T-helper 17 cell (primary cell): ENCODE data around the gene PLXNA4. TPM values are rescaled to one million over a fixed set of nuclear protein-coding genes. Genes with fewer than 3 reads are reported as not detected.
"Not testable (repeated sequence)": the region's sequence is repeated elsewhere in the genome, so short reads cannot be mapped to it uniquely, and the experiment has no call there.

Experiments
- ATAC-seq: fragments of 150-1000 bp; cut with Tn5 transposase; 2 replicates; pipeline ENCODE4 v1.10.0; 2021; ENCODE audit warnings: mild to moderate bottlenecking, moderate library complexity
- DNase-seq, 3 donors: peaks; one replicate each; pipeline versions ENCODE4 v3.0.0 to v3.0.0-alpha.2; 2020 to 2021
- H3K9me3 ChIP-seq: one replicate; pipeline ENCODE4 v1.7.0; 2013; ENCODE audit warnings: low read length, mild to moderate bottlenecking; ENCODE audit not compliant: control insufficient read depth, poor library complexity, severe bottlenecking
- H3K27ac Mint-ChIP-seq: one replicate; pipeline ENCODE4 v1.8.0; 2022; ENCODE audit warnings: mild to moderate bottlenecking, moderate library complexity, mixed read lengths
- H3K27me3 Mint-ChIP-seq: one replicate; pipeline ENCODE4 v1.8.0; 2022; ENCODE audit warnings: mixed read lengths
- H3K36me3 Mint-ChIP-seq: one replicate; pipeline ENCODE4 v1.8.0; 2022; ENCODE audit warnings: low read depth, mixed read lengths
- H3K4me1 Mint-ChIP-seq: one replicate; pipeline ENCODE4 v1.8.0; 2022; ENCODE audit warnings: mild to moderate bottlenecking, mixed read lengths
- H3K4me3 Mint-ChIP-seq: one replicate; pipeline ENCODE4 v1.8.0; 2022; ENCODE audit warnings: mild to moderate bottlenecking, moderate library complexity, mixed read lengths
- total RNA-seq, 4 donors: library from RNA in 2 of 4; stranded (reverse) in 2 of 4; gene quantifications; one replicate each; pipeline ENCODE4 v1.2.3 and lab custom pipeline; 2022 to 2026

PLXNA4 gene
- total RNA-seq, 2 donors from 2014 or later, result 9.5 to 11.7 TPM

DNA sequence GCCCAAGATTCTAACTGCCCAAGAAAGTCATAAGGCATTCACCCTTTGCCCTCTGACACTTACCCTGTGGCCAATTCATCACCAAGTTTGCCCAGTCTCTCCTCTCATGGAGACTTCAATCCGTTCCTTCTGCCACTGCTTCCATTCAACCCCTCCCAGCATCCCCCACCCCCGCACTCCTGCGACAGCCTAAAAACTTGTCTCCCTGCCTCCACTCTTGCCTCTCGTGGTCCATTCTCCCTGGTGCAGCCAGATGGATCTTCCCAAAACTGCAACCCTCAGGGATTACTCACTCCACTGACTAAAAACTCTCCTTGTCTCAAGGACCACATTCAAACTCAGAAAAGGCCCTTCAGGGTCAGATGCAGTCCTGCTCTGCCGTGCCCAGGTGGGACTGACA, 32.3 kb upstream of the PLXNA4 start:
- Mint-ChIP-seq H3K36me3 (no peaks in the 10 kb centered on the region), H3K27ac (no peak overlapping the region), H3K4me3 (no peak overlapping the region), H3K27me3 (peaks cover 5% of the 10 kb centered on the region), H3K4me1 (no peaks in the 10 kb centered on the region)
- DNase-seq (no peak), ATAC-seq (no peak)
- no peaks in the 10 kb centered on the region for H3K9me3 ChIP-seq

DNA sequence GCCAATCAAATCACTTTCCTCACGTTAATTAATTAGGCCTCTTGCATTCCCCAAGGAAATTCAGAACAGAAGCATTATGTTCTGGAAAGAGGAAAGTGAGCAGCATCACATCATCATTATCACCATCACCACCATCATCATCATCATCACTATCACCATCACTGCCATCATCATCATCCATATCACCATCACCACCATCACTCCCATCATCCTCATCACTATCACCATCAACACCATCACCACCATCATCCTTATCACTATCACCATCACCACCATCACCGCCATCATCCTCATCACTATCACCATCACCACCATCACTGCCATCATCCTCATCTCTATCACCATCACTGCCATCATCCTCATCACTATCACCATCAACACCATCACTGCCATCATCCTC, 31.4 kb upstream of the PLXNA4 start:
- ATAC-seq, result no peak
- Mint-ChIP-seq H3K27ac (no peak overlapping the region), H3K4me3 (no peak overlapping the region), H3K27me3 (peaks cover 3% of the 10 kb centered on the region), H3K4me1 (no peaks in the 10 kb centered on the region), H3K36me3 (no peaks in the 10 kb centered on the region)
- no peaks in the 10 kb centered on the region for H3K9me3 ChIP-seq
- DNase-seq, result no peak

- no peaks in the 10 kb centered on the region for H3K9me3 ChIP-seq
- ATAC-seq (no peak), DNase-seq (no peak)
- Mint-ChIP-seq H3K27ac (no peak overlapping the region), H3K27me3 (peaks cover 17% of the 10 kb centered on the region), H3K4me1 (no peaks in the 10 kb centered on the region), H3K4me3 (no peak overlapping the region), H3K36me3 (no peaks in the 10 kb centered on the region)
These were observed 27.9 kb upstream of the PLXNA4 start for GRCh38 chr7:132604121-132604520.

GRCh38 chr7:132603220-132603833, 27.1 kb upstream of the PLXNA4 start:
- Mint-ChIP-seq H3K36me3 (no peaks in the 10 kb centered on the region), H3K4me1 (no peaks in the 10 kb centered on the region), H3K27ac (no peak overlapping the region), H3K27me3 (peaks cover 25% of the 10 kb centered on the region), H3K4me3 (no peak overlapping the region)
- DNase-seq (no peak), ATAC-seq (no peak)
- H3K9me3 ChIP-seq, result no peaks in the 10 kb centered on the region

GRCh38 chr7:132601783-132602182, 25.5 kb upstream of the PLXNA4 start:
- H3K27me3 Mint-ChIP-seq, result peaks cover 27% of the 10 kb centered on the region
- H3K4me3 Mint-ChIP-seq, result no peak overlapping the region
- no peak for ATAC-seq
- DNase-seq, result no peak
- H3K4me1 Mint-ChIP-seq, result no peaks in the 10 kb centered on the region
- H3K27ac Mint-ChIP-seq, result no peak overlapping the region
- no peaks in the 10 kb centered on the region for H3K9me3 ChIP-seq
- no peaks in the 10 kb centered on the region for H3K36me3 Mint-ChIP-seq

DNA sequence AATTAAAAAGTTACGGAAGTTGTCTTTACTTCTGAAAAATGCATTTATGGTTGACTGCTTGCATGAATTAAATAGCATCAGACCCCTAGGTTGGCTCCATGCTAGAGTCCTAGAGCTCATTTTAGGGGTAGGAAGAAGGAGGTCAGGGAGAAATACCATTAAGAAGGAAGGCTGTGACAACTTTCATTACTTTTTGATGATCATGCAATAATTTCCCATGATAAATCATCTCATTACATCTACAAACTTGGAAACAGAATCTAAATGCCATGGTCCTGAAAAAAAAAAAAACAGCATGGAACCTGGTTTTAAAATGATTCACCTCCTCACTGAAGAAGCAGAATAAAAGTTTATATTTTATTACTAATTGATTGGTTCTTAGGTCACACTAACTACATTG, 20.3 kb upstream of the PLXNA4 start:
- no peak for DNase-seq
- no peak overlapping the region for H3K27ac Mint-ChIP-seq
- H3K36me3 Mint-ChIP-seq, result no peaks in the 10 kb centered on the region
- no peak overlapping the region for H3K4me3 Mint-ChIP-seq
- ATAC-seq, result no peak
- no peaks in the 10 kb centered on the region for H3K9me3 ChIP-seq
- no peaks in the 10 kb centered on the region for H3K4me1 Mint-ChIP-seq
- peaks cover 31% of the 10 kb centered on the region for H3K27me3 Mint-ChIP-seq

- DNase-seq, H3K4me1 Mint-ChIP-seq, H3K9me3 ChIP-seq, H3K4me3 Mint-ChIP-seq, H3K27ac Mint-ChIP-seq, H3K36me3 Mint-ChIP-seq, ATAC-seq: not testable (repeated sequence)
- peaks cover 28% of the 10 kb centered on the region for H3K27me3 Mint-ChIP-seq
These were observed 18.5 kb upstream of the PLXNA4 start for GRCh38 chr7:132594741-132595140.

DNA sequence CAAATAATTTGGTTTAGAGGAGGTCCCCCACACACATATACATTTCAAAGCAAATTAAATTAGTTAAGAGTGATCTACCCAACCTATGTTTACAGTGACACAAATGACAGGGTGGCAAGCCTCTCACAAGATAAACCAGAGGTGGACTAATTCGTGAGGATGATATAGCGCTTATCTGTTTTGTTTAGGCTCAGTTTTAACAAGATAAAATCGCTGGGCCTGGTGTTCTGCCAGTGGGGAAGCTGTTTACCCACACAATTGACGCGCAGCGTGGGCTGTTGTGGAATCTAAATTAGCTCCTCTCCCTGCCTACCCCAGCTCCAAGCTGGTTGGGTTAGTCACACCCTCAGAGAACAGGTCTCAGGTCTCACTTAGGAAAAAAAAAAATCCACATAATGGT, 16.7 kb upstream of the PLXNA4 start:
- H3K4me1 Mint-ChIP-seq, result no peaks in the 10 kb centered on the region
- H3K36me3 Mint-ChIP-seq, result no peaks in the 10 kb centered on the region
- peaks cover 16% of the 10 kb centered on the region for H3K27me3 Mint-ChIP-seq
- no peak overlapping the region for H3K27ac Mint-ChIP-seq
- no peaks in the 10 kb centered on the region for H3K9me3 ChIP-seq
- DNase-seq (no peak), ATAC-seq (no peak)
- H3K4me3 Mint-ChIP-seq, result no peak overlapping the region

DNA sequence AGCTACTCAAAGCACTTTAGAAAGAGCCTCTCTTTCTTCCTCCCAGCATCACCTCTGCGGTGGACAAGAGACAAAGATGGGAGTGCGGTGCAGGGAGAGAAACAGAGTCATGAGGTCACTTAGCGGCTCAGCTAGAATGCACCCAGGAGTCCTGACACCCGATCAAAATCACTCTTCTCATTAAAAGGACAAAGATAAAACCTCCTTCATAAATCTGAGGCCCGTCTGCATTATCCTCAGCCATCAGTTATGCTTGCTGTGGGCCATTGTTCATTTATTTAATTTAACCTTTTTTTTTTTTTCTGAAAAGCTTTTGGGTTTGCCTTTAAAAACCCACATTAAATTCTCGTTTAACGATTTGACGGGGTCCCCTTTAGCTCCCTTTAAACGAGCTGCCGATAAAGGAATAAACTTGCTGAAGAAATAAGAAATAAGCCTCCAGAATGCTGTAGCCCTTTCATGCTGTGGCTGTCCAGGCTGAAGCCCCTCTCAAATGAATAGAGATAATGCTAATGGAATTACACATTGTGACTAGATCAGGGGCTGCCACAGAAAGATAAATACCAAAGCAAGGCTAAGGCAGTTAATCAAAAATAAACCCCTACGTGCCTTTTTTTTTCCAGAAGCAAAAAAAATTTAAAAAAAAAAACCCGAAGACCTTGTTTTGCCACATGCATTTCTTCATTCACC, 16.1 kb upstream of the PLXNA4 start:
- H3K4me1 Mint-ChIP-seq, result no peaks in the 10 kb centered on the region
- no peaks in the 10 kb centered on the region for H3K9me3 ChIP-seq
- peaks cover 16% of the 10 kb centered on the region for H3K27me3 Mint-ChIP-seq
- no peaks in the 10 kb centered on the region for H3K36me3 Mint-ChIP-seq
- H3K27ac Mint-ChIP-seq, result no peak overlapping the region
- H3K4me3 Mint-ChIP-seq, result no peak overlapping the region
- DNase-seq (no peak), ATAC-seq (no peak)

GRCh38 chr7:132590162-132590561, 13.9 kb upstream of the PLXNA4 start:
- DNase-seq, result no peak
- H3K27ac Mint-ChIP-seq, result no peak overlapping the region
- H3K9me3 ChIP-seq, result no peaks in the 10 kb centered on the region
- H3K4me3 Mint-ChIP-seq, result no peak overlapping the region
- H3K4me1 Mint-ChIP-seq, result no peaks in the 10 kb centered on the region
- no peak for ATAC-seq
- H3K36me3 Mint-ChIP-seq, result no peaks in the 10 kb centered on the region
- peaks cover 18% of the 10 kb centered on the region for H3K27me3 Mint-ChIP-seq

DNA sequence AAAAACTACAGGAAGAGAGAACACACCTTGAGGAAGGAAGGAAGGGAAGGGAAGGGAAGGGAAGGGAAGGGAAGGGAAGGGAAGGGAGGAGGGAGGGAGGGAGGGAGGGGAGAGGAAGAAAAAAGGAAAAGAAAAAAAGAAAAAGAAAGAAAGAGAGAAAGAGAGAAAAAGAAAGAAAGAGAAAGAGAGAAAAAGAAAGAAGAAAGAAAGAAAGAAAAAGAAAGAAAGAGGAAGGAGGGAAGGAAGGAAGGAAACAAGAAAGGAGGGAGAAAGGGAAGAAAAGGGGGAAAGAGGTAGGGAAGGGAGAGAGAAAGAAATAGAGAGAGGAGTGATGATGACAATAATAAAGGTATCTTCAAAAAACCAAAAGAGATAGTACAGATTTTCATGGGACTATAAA, 12.3 kb upstream of the PLXNA4 start:
- Mint-ChIP-seq H3K36me3 (no peaks in the 10 kb centered on the region), H3K4me3 (no peak overlapping the region), H3K27me3 (peaks cover 20% of the 10 kb centered on the region), H3K27ac (no peak overlapping the region), H3K4me1 (no peaks in the 10 kb centered on the region)
- ATAC-seq (no peak), DNase-seq (no peak)
- no peaks in the 10 kb centered on the region for H3K9me3 ChIP-seq

DNA sequence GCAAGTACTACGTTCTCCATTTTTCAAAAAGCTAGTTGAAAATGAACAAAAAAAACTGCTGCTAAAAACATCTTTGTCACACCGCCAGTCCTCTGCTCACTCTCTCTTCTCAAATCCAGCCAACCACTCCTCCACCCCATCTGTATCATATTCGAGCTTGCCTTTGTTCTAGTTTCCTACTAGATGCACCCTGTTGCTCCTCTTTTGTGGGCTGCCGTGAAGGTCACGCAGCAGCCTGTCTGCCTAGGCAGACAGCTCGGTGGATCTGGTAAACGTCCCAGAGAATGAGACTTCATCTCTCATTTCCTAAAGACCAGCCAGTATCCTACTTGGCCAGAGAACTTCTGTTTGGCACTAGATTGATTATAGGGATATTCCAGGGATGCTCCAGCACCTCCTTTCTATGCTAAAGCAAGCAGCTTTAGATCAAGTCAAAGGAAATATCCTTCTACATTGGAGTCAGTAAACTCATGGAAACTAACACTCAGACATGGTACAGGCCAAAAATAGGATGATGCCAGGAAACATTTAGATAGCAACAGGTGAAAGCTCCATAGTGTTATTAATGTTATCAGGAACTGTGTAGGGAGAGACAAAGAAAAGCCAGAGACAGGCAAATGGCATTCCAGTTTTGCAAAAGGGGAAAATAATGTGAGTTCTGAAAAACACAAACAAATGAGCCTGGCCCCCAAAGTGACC, 8.7 kb upstream of the PLXNA4 start:
- no peaks in the 10 kb centered on the region for H3K9me3 ChIP-seq
- no peaks in the 10 kb centered on the region for H3K4me1 Mint-ChIP-seq
- no peak for ATAC-seq
- no peak for DNase-seq
- H3K27me3 Mint-ChIP-seq, result peaks cover 29% of the 10 kb centered on the region
- H3K36me3 Mint-ChIP-seq, result no peaks in the 10 kb centered on the region
- no peak overlapping the region for H3K27ac Mint-ChIP-seq
- no peak overlapping the region for H3K4me3 Mint-ChIP-seq

GRCh38 chr7:132581431-132581830, 5.2 kb upstream of the PLXNA4 start:
- H3K9me3 ChIP-seq, result no peaks in the 10 kb centered on the region
- Mint-ChIP-seq H3K36me3 (no peaks in the 10 kb centered on the region), H3K27me3 (peaks cover 50% of the 10 kb centered on the region), H3K27ac (no peak overlapping the region), H3K4me1 (peaks cover 8% of the 10 kb centered on the region), H3K4me3 (no peak overlapping the region)
- ATAC-seq (no peak), DNase-seq (no peak)
